GM18861 (cell line): ENCODE measurements around the gene CEP170B.

Experiments
- ATAC-seq: cut with Tn5 transposase; IDR thresholded peaks from one replicate; pipeline ENCODE4 v1.9.1; 2021; ENCODE audit not compliant: unreplicated experiment

Gene CEP170B

DNA sequence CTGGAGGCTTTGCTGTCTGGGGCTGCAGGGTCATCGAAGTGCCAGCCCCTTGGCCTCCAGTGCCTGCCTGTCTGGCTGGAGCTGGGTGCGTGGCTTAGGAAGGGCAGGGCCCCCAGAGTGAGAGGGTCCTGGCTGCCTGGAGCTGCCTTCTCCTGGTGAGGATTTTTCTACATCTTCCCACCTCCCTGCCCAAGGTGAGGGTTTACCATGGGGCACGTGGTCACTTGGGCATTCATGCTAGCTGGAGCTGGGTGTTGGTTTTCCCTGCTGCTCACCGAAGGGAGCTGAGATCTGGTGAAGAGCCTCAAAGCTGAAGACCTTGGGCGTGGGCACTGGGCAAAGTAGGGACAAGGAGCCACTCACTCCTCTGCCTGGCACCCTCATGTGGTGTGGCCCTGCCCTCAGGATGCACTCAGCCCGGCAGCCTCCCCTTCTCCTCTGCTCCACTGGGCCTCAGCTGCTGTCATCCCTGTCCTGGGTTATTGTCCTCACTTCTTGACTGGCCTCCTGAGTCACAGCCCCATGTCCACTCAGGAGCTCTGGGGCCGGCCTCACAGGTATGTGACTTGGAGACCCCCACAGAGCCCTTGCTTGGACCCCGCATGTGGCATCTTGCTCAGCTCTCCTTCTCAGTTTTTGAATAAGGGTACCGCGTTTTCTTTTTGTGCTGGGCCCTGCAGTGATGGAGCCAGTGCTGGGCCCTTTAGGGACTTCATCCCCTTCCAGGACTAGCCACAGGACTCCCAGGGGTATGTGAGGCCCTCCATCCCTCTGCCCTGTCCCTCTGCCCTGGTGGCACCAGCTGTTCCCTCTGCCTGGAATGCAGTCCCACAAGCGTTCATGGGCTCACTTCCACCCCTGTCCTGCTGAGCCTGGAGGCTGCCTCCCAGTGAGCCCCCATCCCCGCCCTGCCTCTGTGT, 1.6 kb downstream of the CEP170B start:
- no peak for ATAC-seq

DNA sequence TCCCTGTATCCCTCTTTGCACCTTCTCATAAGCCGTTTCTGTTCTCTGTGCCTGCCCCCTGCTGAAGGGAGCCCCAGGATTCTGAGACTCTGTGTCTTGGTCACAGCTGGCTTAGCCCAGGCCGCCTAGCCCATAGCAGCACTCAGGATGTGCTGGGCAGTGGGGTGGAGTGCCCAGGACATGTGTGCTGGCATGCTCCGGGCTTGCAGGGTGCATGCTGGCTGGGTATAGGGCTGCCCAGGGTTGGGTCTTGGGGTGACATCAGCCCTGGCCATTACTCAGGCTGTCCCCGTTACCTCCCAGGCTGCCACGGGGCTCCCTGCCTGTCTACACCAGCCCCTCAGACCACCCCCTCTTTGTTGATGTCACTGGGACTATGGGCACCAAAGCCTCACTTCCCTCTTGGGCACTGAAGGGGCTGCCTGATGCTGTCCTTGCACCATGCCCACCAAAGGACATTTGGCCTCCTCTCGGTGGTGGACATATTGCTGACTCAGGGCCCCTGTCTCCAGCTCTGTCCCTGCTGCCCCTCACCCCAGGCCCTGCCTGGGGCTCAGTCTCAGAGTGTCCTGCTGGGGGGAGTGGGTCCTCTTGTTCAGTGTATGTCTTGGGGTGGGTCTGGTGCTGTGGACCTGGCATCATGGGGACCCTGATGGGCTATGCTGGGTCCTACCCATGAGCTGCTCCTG, 2.4 kb downstream of the CEP170B start:
- ATAC-seq: no peak

DNA sequence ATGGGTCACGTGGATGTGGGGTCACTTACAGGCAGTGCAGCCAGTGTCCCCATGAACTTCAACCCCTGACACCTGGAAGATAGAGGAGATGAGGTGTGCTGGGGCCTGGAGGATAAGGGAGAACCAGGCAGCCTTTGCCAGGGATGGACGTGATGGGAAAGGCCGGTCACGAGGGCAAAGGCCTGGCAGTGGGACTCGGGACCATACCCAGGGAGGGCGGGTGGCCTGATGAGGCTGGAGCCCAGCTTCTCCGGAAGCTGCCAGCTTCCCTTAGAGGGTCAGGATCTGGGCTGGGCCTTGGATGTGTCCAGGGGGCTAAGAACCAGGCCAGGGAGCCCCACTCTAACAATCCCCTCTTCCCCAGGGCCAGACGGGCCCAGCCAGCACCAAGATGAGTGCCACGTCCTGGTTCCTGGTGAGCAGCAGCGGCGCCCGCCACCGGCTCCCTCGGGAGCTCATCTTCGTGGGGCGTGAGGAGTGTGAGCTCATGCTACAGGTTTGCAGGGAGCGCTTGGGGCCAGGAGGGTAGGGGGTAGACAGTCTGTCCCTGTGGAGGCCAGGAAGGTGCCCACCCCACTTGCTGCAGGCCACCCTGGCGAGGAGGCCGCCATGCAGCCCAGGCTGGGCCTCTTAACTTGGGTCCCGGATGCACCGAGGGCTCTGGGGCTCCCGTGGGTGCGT, 3.1 kb downstream of the CEP170B start:
- ATAC-seq: no peak

DNA sequence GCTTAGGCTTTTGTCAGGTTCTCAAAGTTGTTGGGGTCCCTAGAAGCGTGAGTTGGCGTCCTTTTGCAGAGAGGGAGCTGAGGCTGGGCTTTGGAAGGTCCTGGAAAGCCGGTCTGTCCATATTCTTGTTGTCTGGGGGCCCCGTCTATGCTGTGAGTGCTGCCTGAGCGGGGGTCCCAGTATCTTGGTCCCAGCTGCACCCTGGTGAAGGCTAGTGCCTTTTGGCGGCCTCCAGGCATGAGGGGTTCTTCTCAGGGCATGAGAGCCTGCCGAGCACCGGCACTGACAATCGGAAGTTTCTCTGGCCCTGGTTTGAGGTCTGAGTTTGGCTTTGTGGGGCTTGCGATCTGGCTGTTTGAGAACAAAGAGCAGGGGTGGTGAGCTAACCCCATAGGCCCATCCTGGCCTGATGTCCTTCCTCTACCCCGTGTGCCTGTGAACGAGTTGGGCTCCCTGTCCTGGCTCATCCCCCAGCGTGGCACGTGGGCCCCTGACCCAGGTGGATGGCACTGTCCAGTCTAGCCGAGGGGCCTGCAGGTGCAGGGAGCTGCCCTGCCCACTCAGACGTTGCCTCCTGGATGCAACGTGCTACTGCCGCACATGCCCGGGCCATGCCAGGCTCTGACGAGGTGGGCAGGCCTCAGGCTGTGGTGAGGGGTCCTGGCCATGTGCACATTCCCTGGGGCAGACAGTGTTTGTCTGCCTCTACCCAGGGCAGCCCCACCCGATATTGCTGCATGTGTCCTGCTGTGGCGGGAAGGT, 3.9 kb downstream of the CEP170B start:
- no peak for ATAC-seq

DNA sequence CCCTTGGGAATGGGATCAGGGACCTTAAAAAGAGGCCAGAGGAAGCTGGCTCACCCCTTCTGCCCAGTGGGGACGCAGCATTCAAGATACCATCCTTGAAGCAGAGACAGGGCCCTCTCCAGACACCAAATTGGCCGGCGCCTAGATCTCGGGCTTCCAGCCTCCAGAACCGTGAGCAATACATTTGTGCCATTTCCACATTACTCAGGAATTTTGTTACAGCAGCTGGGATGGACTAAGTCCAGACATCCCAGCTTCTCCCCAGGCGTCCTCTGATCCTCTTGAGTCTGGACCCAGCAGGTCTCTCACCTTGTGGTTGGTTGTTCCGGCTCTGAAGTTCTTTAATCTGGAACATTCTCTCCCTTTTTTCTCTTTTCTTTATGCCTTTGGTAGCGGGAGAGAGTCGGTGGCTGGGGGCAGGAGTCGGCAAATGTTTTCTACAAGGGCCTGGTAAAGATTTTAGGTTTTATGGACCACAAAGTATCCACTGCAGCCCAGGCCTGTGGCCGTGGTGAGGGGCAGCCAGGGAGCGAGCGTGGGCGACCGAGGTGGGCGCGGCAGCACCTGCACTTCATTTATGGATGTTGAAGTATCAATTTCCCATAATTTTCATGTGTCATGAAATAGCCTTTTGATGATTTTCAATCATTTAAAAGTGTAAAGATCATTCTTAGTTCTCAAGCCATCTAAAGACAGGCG, 4.8 kb downstream of the CEP170B start:
- ATAC-seq: no peak

DNA sequence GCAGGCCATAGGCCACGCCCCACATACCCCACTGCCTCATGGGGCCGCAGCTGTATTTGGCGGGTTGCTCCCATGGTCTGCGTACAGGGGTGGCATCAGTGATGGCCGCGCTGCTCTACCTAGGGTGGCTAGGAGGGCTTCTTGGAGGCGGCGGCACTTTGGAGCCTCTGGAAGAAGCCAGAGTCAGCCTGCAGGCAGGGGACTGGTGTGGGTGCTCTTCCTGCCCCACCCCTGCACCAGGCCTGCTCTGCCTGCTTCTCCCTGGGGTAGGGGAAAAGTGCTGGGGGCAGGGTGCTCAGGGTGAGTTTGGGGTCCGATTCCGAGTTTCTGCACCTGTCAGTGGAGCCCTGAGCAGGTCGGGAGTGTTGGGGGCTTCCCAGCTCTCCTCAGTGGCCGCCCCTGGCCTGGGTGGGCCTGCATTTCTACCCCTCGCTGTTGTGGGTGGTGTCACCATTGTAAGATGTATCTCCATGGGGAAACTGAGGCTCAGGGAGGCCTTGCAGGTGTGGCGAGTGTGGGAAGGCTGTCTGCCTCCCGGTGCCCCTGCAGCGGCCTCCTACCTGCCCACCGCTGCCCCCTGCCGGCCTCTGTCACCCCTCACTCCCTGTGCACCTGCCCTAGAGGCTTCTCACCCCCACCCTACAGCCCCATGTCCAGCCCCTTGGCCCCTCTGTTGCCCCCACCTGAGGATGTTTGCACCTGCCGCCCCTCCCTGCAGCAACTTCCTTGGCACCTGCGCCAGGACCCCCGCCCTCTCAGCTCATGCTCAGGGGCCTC, 5.5 kb downstream of the CEP170B start:
- no peak for ATAC-seq

DNA sequence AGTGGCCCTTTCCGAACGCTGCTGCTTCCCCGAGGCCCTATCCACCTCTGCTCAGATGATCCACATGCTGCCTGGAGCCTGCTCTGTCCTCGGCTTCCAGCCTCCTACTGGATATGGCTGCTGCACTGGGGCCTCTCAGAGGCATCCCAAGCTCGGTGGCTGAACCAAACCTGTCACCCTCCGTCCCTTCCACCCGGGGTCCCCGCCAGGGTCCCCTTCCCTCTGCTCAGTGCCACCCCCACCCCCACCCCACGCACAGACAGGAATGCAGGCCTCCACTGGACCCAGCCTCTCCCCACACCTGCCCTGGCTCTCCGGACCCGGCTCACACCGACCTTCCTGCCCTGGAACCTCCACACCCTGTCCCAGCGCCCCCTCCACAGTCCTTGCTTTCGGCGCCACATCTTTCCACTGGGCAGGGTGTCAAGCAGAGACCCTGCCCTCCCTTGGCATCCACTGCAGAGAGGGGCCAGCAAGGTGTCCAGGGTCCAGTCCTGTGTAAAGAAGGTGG, 6.1 kb downstream of the CEP170B start:
- no peak for ATAC-seq

DNA sequence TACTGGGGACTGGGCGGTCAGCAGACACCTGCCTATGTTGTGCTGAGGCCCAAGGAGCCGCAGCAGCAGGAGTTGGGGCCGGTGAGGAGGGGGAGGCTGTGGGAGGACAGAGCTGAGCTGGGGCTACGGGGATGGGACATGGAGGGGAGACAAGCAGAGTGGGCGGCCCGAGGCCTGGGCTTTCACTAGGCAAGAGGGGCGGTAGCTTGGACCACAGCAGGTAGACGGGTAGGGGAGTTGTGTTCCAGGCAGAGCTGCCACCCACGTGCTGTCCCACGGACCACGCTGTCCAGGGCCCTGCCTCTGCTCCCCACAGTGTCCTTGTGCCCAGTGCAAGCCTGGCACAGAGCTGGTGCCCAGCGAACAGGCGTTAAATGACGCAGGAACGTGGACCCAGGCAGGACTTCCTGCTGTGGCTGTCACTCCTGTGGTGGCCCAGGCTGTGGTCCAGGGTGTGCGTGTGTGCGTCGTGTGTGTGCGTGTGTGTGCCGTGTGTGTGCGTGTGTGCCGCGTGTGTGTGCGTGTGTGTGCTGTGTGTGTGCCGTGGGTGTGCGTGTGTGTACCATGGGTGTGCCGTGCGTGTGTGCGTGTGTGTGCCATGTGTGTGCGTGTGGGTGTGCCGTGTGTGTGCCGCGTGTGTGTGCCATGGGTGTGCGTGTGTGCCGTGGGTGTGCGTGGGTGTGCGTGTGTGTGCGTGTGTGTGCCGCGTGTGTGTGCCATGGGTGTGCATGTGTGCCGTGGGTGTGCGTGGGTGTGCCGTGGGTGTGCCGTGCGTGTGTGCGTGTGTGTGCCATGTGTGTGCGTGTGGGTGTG, 6.8 kb downstream of the CEP170B start:
- no peak for ATAC-seq

DNA sequence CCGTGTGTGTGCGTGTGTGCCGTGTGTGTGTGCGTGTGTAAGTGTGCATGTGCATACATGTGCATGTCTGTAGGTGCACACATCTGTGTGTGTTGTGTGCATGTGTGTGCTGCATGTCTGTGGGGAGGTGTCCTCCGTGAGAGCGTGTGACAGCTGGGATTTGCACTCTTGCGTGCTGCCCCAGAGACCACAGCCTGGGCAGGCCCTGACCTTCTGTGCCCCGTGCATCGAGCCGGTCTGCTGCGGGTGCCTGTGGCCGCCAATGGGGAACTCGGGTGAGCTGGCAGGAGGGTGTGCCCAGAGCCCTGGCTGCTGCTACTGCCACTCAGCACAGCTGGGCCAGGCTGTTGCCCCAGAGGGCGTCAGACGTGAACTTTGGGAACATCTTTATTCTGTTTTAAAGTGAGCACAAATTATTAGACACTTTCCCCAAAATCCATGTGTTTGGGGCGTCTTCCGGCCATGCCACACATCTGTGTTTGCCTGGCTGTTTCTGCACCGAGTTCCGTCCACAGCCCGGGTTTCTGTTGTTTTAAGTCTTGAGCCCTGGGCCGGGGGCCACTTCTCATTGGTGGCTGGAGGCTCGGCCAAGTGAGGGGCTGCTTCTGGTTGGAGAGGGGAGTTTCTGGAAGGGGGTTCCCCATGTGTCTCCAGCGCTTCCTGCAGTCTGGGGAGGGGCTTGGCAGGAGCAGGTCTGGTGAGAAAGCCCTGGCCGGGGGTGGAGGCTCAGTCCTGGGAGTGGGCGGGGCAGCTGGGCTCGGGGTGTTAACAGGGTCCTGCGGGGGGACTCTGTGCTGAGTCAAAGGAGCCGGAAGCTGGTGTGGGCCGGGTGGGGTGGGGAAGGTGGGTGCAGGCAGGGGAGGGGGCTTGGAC, 7.6 kb downstream of the CEP170B start:
- no peak for ATAC-seq

DNA sequence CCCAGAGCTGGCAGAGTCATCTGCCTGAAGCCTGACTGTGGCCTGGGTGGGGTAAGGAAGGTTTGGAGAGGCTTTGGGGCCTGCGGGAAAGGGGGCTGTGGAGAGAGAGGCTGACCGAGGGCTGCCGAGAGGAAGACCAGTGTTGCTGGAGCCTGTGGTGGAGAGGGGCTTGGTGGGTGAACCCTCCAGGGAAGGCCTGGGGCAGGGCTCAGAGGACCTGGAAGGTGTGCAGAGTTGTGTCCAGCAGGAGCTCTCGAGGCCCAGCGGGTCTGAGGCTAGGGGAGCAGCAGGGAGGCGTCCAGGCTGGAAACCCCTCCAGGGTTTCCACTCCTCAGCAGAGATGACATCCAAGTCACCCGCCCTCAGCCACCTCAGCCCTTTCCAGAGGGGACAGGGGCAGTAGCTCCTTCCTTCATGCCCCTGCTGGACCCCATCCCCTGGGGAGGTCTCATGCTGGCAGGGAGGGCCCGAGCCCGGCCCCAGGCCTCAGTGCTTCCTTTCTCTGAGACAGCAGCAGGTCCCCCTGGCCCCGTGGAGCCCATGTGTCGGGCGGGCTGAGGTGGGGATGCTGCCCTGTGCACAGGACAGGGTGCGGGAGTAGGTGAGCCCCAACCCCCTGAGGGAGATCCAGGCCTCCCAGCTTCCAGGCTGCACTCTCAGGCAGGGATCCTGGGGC, 8.4 kb downstream of the CEP170B start:
- ATAC-seq: no peak

DNA sequence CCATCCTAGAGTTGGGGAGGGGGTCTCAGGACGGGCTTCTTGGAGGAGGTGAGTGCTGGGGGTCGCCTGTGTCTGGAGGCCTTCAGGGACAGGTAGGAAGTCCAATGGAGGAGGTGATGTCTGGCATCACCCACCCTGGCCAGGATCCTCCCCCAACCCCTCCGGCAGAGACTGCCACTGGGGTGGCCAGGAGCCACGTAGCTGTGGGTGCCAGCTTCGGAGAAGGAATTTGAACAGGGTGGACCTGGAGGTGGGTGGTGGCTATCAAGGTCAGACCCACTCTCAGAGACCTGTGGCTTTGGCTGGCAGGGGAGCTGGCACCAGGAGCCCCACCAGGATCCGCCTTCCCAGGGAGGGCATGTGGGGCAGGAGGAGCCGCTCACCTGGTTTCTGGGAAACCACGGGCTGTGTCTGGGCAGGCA, 9.1 kb downstream of the CEP170B start:
- ATAC-seq: no peak

DNA sequence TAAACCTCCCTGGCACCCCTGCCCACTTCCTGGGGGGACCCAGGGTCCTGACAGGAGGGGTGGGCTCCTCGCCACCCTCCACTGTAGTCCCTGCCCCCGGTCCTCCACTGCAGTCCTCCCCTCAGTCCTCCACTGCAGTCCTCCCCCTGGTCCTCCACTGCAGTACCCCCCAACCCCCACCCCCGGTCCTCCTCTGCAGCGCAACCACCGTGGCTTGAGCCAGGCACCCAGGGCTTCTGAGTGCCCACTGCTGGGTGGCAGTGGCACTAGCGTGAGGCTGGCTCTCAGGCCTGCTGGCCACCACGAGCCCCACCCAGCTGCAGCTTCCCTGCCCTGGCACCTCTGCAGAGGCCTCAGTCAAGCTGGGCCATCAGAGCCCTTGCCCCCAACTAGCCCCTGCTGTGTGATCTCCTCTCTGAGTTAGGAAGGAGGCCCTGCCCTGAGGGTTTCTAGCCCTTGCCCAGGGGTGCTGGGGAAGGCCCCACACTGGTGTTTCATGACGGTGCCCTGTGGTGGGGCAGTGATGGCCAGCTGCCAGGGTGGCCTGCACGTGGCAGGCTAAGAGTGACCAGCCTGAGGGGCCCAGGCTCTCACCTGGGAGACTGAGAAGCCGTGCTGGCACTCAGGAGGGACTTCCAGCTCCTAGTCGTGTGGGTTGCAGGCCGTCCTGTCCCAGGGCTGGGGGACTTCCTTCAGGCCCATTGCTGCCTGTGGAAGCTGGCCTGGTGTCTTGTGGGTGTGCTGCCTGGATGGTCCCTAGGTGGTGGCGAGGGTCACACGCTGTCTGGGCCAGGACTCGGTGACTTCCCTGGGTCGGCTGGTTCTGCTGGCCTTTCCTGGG, 9.7 kb downstream of the CEP170B start:
- ATAC-seq: no peak

DNA sequence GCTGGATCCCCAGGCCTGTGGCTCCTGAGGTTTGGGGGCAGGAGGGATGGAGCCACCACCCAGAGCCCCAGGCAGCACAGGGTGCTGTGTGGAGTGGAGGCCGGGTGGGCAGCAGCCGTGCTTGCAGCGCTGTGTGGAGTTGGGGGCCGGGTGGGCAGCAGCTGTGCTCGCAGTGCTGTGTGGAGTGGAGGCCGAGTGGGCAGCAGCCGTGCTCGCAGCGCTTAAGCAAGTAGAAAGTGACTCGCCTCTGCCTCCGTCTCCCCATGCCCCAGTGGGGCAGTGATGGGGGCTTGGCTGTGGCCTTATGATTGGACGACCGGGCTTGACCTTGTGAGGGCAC, 10.3 kb downstream of the CEP170B start:
- ATAC-seq: no peak

DNA sequence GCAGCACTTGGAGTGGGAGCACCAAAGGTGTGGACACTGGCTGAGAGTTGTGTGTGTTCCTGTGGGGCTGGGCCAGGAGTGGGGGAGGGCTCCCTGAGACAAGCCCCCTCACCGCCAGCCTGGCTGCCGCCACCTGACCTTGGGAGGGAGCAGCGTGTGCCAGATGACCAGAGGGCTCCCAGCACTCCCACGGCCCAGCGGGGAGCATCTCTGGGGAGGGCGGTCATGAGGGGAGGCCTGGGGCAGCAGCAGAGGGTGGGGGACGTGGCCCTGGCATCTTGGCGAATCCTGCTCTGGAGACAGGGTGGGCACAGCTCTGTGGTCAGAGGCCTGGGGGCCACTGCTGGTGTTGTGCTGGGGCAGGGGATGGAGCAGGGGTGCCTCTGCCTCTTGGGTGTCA, 10.7 kb downstream of the CEP170B start:
- ATAC-seq: no peak

DNA sequence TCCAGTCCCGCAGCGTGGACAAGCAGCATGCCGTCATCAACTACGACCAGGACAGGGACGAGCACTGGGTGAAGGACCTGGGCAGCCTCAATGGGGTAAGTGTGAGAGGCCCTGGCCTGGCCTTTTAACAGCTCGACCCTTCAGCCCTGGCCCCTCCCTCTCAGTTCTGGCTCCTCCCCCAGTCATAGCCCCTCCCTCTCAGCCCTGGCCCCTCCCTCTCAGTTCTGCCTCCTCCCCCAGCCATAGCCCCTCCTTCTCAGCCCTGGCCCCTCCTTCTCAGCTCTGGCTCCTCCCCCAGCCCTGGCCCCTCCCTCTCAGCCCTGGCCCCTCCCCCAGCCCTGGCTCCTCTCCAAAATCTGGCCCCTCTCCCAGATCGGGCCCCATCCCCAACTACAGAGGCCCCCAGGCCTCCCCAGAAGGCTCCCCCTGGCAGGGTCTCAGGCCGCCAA, 11.2 kb downstream of the CEP170B start:
- no peak for ATAC-seq

DNA sequence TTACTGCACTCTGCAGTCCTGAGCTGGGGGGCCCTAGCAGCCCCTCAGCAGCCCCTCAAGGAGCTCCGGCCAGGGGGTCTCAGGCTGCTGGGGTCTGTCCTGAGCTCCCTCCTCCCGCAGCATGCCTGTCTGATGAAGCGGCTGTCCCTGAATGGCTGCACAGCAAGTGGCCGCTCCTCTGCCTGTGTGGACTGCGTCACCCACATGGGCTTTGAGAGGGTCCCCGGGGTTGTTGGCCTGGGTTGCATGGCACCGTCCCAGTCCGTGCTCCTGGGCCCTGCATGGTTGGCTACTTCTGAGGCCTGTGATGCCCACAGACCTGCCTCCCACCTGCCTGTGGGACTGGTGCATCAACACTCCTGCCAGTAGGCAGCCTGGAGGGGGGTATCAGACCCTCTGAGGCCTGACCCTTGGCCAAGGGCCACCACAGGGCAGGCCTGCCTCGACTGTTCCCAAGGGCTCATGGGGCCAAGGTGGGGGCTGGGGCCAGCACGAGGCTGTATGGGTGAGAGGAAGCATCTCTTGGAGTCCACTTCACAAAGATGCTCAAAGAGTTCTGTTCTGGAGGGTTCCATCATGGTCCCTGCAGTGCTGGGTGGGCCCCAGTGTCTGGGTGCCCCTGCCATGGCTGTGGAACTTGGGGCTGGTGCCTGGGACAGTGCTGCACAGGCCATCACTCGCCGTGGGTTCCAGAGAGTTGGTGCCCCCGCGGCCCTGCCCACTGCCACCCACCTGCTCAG, 12.2 kb downstream of the CEP170B start:
- no peak for ATAC-seq
